ENCODE measurements around the gene TNS3.
A peak's percentile ranks its signal among the peaks of the same experiment; 100 is the strongest.

DNA sequence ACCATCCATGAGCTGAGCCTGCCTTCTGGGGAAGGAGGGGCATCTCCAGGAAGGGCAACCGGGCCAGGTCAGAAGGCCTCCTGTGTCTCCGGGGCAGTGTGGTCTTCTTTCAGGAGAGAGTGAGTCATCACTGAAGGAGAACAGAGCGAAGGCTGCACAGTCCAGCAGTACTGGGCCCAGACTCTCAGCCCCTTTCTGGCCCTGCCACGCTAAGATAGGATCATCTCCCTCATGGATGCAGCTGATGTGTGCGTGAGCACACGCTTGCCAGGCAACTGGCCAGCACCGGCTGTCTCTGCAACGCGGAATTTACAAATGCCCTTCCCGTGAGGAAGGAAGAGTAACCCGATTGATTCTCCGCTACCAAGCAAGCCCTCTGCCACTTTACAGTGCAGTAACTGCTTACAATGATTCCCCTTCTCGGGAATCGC, 328.2 kb downstream of the TNS3 start:
- TF ChIP-seq, protein P1, sequence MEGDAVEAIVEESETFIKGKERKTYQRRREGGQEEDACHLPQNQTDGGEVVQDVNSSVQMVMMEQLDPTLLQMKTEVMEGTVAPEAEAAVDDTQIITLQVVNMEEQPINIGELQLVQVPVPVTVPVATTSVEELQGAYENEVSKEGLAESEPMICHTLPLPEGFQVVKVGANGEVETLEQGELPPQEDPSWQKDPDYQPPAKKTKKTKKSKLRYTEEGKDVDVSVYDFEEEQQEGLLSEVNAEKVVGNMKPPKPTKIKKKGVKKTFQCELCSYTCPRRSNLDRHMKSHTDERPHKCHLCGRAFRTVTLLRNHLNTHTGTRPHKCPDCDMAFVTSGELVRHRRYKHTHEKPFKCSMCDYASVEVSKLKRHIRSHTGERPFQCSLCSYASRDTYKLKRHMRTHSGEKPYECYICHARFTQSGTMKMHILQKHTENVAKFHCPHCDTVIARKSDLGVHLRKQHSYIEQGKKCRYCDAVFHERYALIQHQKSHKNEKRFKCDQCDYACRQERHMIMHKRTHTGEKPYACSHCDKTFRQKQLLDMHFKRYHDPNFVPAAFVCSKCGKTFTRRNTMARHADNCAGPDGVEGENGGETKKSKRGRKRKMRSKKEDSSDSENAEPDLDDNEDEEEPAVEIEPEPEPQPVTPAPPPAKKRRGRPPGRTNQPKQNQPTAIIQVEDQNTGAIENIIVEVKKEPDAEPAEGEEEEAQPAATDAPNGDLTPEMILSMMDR (IDR thresholded peaks at IDR 0.05) = no peak
- TF ChIP-seq POLR2A (IDR thresholded peaks at IDR 0.05) (no peak), POLR2AphosphoS5 (IDR thresholded peaks at IDR 0.05) (peak in 3 of 4 donors; percentile 15 to 37 (median 37))
